K562 (cell line): ENCODE results near the gene DEPDC4. TPM values are rescaled to one million over a fixed set of nuclear protein-coding genes. Genes with fewer than 3 reads are reported as not detected.

Experiments
- ATAC-seq: fragments of 200-7000 bp; cut with Tn5 transposase; 3 replicates; pipeline ENCODE4 v1.9.1; 2020; ENCODE audit warnings: moderate library complexity
- BruUV-seq: library from RNA; stranded (reverse); fragments of 400-500 nt; replicated peaks from 2 replicates; lab custom pipeline; 2021; lab: Mats Ljungman, UMichigan
- CTCF ChIA-PET: fragments of 300-600 bp; formaldehyde crosslinking; extraction: SDS; loops from one replicate; lab custom pipeline; 2021; ENCODE audit warnings: low intra/inter-chr PET ratio; lab: Yijun Ruan, JAX
- POLR2A ChIA-PET: fragments of 300-600, 350-650 bp; sonication (Branson Sonifier 250); formaldehyde crosslinking; extraction: SDS; loops from one replicate; lab custom pipeline; 2021; ENCODE audit warnings: antibody characterized with exemption, inconsistent platforms; lab: Yijun Ruan, JAX
- DNase-seq, 4 experiments: peaks; one replicate each; pipeline versions ENCODE4 v3.0.0 to v3.0.0-alpha.2; 2011 to 2018; ENCODE audit warnings: low spot score in 3 of 4, mixed read lengths in 3 of 4; ENCODE audit errors: extremely low read depth in 1 of 4
- FAIRE-seq: peaks from 2 replicates; lab custom pipeline; 2011; peaks lifted over from hg19 to GRCh38; lab: Jason Lieb, UNC
- H2AFZ ChIP-seq: 2 replicates; pipeline ENCODE4 v1.6.0; 2011; ENCODE audit warnings: low read depth, low read length, control low read depth, inconsistent platforms
- H3K27ac ChIP-seq: fragments of 200-600 bp; 3 replicates; pipeline ENCODE4 v1.8.0; 2011; ENCODE audit warnings: low read depth, mild to moderate bottlenecking, control low read depth, inconsistent platforms, low read length, moderate library complexity, mixed read lengths; ENCODE audit errors: extremely low read depth
- H3K27me3 ChIP-seq, 2 experiments: fragments of 300-600 bp in 1 of 2; 2 replicates in 1 of 2; 3 replicates in 1 of 2; pipeline versions ENCODE4 v1.6.0 to v1.8.0; 2011; ENCODE audit warnings: inconsistent platforms in 2 of 2, low read length in 2 of 2, mild to moderate bottlenecking in 1 of 2, mixed read lengths in 1 of 2, moderate library complexity in 1 of 2; ENCODE audit not compliant: control insufficient read depth in 2 of 2, insufficient read depth in 2 of 2
- H3K36me3 ChIP-seq: fragments of 300-600 bp; 3 replicates; pipeline ENCODE4 v1.8.0; 2011; ENCODE audit warnings: mild to moderate bottlenecking, low read length, inconsistent platforms; ENCODE audit not compliant: control insufficient read depth, insufficient read depth
- H3K4me1 ChIP-seq, 2 experiments: fragments of 200-600 bp in 1 of 2; replicated peaks in 1 of 2; 2 replicates in 1 of 2; 3 replicates in 1 of 2; pipeline versions ENCODE4 v1.5.1 to v1.8.0; 2011; ENCODE audit warnings: inconsistent platforms in 2 of 2, low read length in 2 of 2, mild to moderate bottlenecking in 1 of 2, mixed read lengths in 1 of 2, moderate library complexity in 1 of 2; ENCODE audit not compliant: control insufficient read depth in 2 of 2, insufficient read depth in 2 of 2
- H3K4me2 ChIP-seq: 2 replicates; pipeline ENCODE4 v1.6.1; 2011; ENCODE audit warnings: low read length, control low read depth, inconsistent platforms, mixed read lengths; ENCODE audit not compliant: insufficient read depth
- H3K4me3 ChIP-seq: fragments of 200-600 bp; sonication (generic), shearing (Covaris generic); 2 replicates; pipeline ENCODE4 v1.5.1; 2016; ENCODE audit warnings: control low read depth, inconsistent platforms
- H3K79me2 ChIP-seq: fragments of 200-600 bp; 3 replicates; pipeline ENCODE4 v1.8.0; 2011; ENCODE audit warnings: low read length, inconsistent platforms; ENCODE audit not compliant: control insufficient read depth, insufficient read depth
- H3K9ac ChIP-seq, 2 experiments: 2 replicates each; pipeline versions ENCODE4 v1.6.0 to v1.6.1; 2011; ENCODE audit warnings: low read depth in 2 of 2, low read length in 2 of 2, control low read depth in 1 of 2, inconsistent platforms in 1 of 2, mild to moderate bottlenecking in 1 of 2, mixed read lengths in 1 of 2; ENCODE audit not compliant: insufficient read depth in 1 of 2
- H3K9me1 ChIP-seq: one replicate; pipeline ENCODE4 v1.6.0; 2011; ENCODE audit warnings: inconsistent platforms, mild to moderate bottlenecking, low read length, moderate library complexity; ENCODE audit not compliant: control insufficient read depth, insufficient read depth
- H3K9me3 ChIP-seq: replicated peaks from 2 replicates; pipeline ENCODE4 v1.5.1; 2011; ENCODE audit warnings: low read depth, low read length, inconsistent platforms; ENCODE audit not compliant: control insufficient read depth, insufficient read depth
- H4K20me1 ChIP-seq: replicated peaks from 2 replicates; pipeline ENCODE4 v1.6.1; 2011; ENCODE audit warnings: low read length, inconsistent platforms, mixed read lengths; ENCODE audit not compliant: control insufficient read depth, insufficient read depth
- ARHGAP35 ChIP-seq: fragments of 450-650 bp; IDR thresholded peaks from 2 replicates; pipeline ENCODE4 v1.6.1; 2018; ENCODE audit not compliant: partially characterized antibody
- FOXK2 ChIP-seq, 2 experiments: fragments of 450-650 bp; IDR thresholded peaks in 1 of 2; conservative IDR thresholded peaks in 1 of 2; 2 replicates each; pipeline ENCODE4 v1.6.1; 2016; ENCODE audit warnings: low read depth in 2 of 2, mild to moderate bottlenecking in 1 of 2
- HDGF ChIP-seq: fragments of 450-650 bp; IDR thresholded peaks from 2 replicates; pipeline ENCODE4 v1.6.1; 2016
- ILF3 ChIP-seq: fragments of 450-650 bp; IDR thresholded peaks from 2 replicates; pipeline ENCODE4 v1.6.1; 2018; ENCODE audit warnings: antibody characterized with exemption, mild to moderate bottlenecking, moderate library complexity, borderline replicate concordance
- LARP7 ChIP-seq: fragments of 450-650 bp; IDR thresholded peaks from 2 replicates; pipeline ENCODE4 v1.6.1; 2016
- LEF1 ChIP-seq: fragments of 450-650 bp; IDR thresholded peaks from 2 replicates; pipeline ENCODE4 v1.6.1; 2016; ENCODE audit warnings: mild to moderate bottlenecking
- MAFG ChIP-seq: fragments of 450-650 bp; conservative IDR thresholded peaks from 2 replicates; pipeline ENCODE4 v1.6.1; 2016; ENCODE audit warnings: missing genetic modification characterization, missing compliant biosample characterization
- MYC ChIP-seq, 2 experiments: fragments of 250-450 bp in 1 of 2; sonication (Bioruptor Pico) in 1 of 2; IDR thresholded peaks; 2 replicates each; pipeline versions ENCODE4 v1.5.1 to v1.6.1; 2012 to 2021; ENCODE audit warnings: low read depth in 2 of 2, borderline replicate concordance in 1 of 2, improper control_type of control experiment in 1 of 2, low read length in 1 of 2, mild to moderate bottlenecking in 1 of 2, moderate library complexity in 1 of 2
- RBM22 ChIP-seq: fragments of 200-400 bp; formaldehyde crosslinking; IDR thresholded peaks from 2 replicates; pipeline ENCODE4 v1.6.1; 2018; ENCODE audit warnings: low read length, low read depth; ENCODE audit not compliant: poor library complexity, severe bottlenecking
- RBM25 ChIP-seq: fragments of 200-400 bp; formaldehyde crosslinking; IDR thresholded peaks from 2 replicates; pipeline ENCODE4 v1.6.1; 2018; ENCODE audit warnings: low read length, low read depth, moderate library complexity; ENCODE audit not compliant: severe bottlenecking
- THRAP3 ChIP-seq: fragments of 450-650 bp; IDR thresholded peaks from 2 replicates; pipeline ENCODE4 v1.6.1; 2016; ENCODE audit warnings: mild to moderate bottlenecking, inconsistent platforms, borderline replicate concordance
- ZNF134 ChIP-seq: fragments of 250-450 bp; sonication (Bioruptor Pico); conservative IDR thresholded peaks from 2 replicates; pipeline ENCODE4 v1.4.0; 2020
- ZNF3 ChIP-seq: fragments of 250-450 bp; sonication (Bioruptor Pico); IDR thresholded peaks from 2 replicates; pipeline ENCODE4 v1.5.0; 2021; ENCODE audit warnings: mild to moderate bottlenecking, moderate library complexity
- WGBS: fragments of 100-300 bp; shearing (Covaris generic); methylation state at CpG from one replicate; pipeline ENCODE4 v1.1.6; 2016; ENCODE audit warnings: low coverage, mixed read lengths; ENCODE audit not compliant: insufficient coverage; ENCODE audit errors: missing lambda C conversion rate; 5-methylcytosine and 5-hydroxymethylcytosine counted together
- in situ Hi-C: fragments of 300-500 bp; cut with MboI; formaldehyde crosslinking; loops from 4 replicates; pipeline ENCODE4 v1.15.0; 2018; ENCODE audit warnings: inconsistent platforms, mixed read lengths
- intact Hi-C: fragments of 100-400 bp; cut with micrococcal nuclease; formaldehyde crosslinking; loops from 2 replicates; pipeline ENCODE4 v1.14.2; 2022
- polyA plus RNA-seq, 8 experiments: library from polyadenylated mRNA; depleted of rRNA in 4 of 8; stranded (reverse) in 5 of 8; unstranded in 3 of 8; fragments of >200 nt; fragmentation: Nextera tagmentation in 2 of 8; fragmentation: Illumina TruSeq in 1 of 8; extraction: Ambion mirVana in 2 of 8; extraction: Trizol in 1 of 8; gene quantifications; 2 replicates each; pipeline versions ENCODE4 v1.2.1 to v1.2.3, GENCODE V29; 2011 to 2014; ENCODE audit warnings: inconsistent platforms in 1 of 8, missing spikeins in 1 of 8
- total RNA-seq, 7 experiments: library from RNA; depleted of rRNA in 6 of 7; stranded (reverse); fragments of >200 nt in 6 of 7; fragmentation: Illumina TruSeq in 2 of 7; extraction: Trizol in 2 of 7; gene quantifications; 2 replicates each; pipeline versions ENCODE4 v1.2.1 to v1.2.3, GENCODE V29; 2011 to 2021; ENCODE audit warnings: low replicate concordance in 1 of 7
- TF ChIP-seq, protein P1 (sequence below): fragments of 250-450 bp; sonication (Bioruptor Pico); IDR thresholded peaks from 2 replicates; pipeline ENCODE4 v1.6.1; 2021; ENCODE audit warnings: mild to moderate bottlenecking
- TF ChIP-seq, protein P2 (sequence below): fragments of 450-650 bp; IDR thresholded peaks from 2 replicates; pipeline ENCODE4 v1.6.1; 2016; ENCODE audit warnings: missing biosample characterization, missing genetic modification characterization

Gene DEPDC4
- total and polyA plus RNA-seq, 9 of the 15 experiments (the other 6 are each of a cell fraction or from before 2014, with no cell fraction given), result 3.6 to 13.2 (median 7.4) TPM

GRCh38 chr12:100197486-100197885, 69.4 kb downstream of the DEPDC4 start:
- peaks cover 0 to 26% of the 10 kb centered on the region in 2 experiments; a peak in 2 of 5 replicates for H3K4me1 ChIP-seq
- H3K36me3 ChIP-seq, result no peaks in the 10 kb centered on the region; the same call in 2 of the 3 replicates
- no peak overlapping the region for H3K27ac ChIP-seq
- in situ Hi-C loops, result no loop called here
- BruUV-seq, result no TSS peak
- H3K9me3 ChIP-seq, result no peaks in the 10 kb centered on the region
- no peaks in the 10 kb centered on the region for H3K27me3 ChIP-seq
- POLR2A ChIA-PET, result interaction anchor here (0.6 to 0.8 kb wide), 4 partner anchors 15 to 36 kb away, joined by 3 read pairs; no protein-coding TSS in a partner anchor
- FAIRE-seq, result no peak
- no peaks in the 10 kb centered on the region for H4K20me1 ChIP-seq
- no peak for DNase-seq
- no peak overlapping the region for H2AFZ ChIP-seq
- TF ChIP-seq, protein P1, sequence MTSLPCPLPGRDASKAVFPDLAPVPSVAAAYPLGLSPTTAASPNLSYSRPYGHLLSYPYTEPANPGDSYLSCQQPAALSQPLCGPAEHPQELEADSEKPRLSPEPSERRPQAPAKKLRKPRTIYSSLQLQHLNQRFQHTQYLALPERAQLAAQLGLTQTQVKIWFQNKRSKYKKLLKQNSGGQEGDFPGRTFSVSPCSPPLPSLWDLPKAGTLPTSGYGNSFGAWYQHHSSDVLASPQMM (CRISPR knock-in tag), result no peak
- no peak for TF ChIP-seq HDGF
- no peak for TF ChIP-seq MAFG (tag)
- TF ChIP-seq LEF1, result no peak
- TF ChIP-seq FOXK2 (conservative IDR thresholded peaks at IDR 0.05 in 1 of 2, IDR thresholded peaks at IDR 0.05 in 1 of 2; ENCODE audit: low read depth in 2 of 2), result no peak
- no peak for TF ChIP-seq ILF3
- TF ChIP-seq RBM25, result no peak
- no peak for TF ChIP-seq RBM22
- TF ChIP-seq MYC (IDR thresholded peaks at IDR 0.05; ENCODE audit: low read depth, low read length), result no peak
- no peak for TF ChIP-seq MYC (CRISPR knock-in tag; IDR thresholded peaks at IDR 0.05; ENCODE audit: borderline replicate concordance, low read depth)
- no peak for TF ChIP-seq THRAP3
- no peak for TF ChIP-seq LARP7
- no peak for TF ChIP-seq ARHGAP35
- TF ChIP-seq, protein P2, sequence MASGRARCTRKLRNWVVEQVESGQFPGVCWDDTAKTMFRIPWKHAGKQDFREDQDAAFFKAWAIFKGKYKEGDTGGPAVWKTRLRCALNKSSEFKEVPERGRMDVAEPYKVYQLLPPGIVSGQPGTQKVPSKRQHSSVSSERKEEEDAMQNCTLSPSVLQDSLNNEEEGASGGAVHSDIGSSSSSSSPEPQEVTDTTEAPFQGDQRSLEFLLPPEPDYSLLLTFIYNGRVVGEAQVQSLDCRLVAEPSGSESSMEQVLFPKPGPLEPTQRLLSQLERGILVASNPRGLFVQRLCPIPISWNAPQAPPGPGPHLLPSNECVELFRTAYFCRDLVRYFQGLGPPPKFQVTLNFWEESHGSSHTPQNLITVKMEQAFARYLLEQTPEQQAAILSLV, result no peak
- TF ChIP-seq ZNF3 (CRISPR knock-in tag), result no peak
- no peak for TF ChIP-seq ZNF134
- TF ChIP-seq, all 486 proteins: peak for 0
- no peaks in the 10 kb centered on the region for H3K9me1 ChIP-seq
- H3K4me3 ChIP-seq, result no peak overlapping the region
- intact Hi-C loops, result no loop called here
- no peak for ATAC-seq
- no peak overlapping the region for H3K4me2 ChIP-seq
- peaks cover 27% of the 10 kb centered on the region for H3K79me2 ChIP-seq
- WGBS, result 86% methylated on average over 4 of the region's 4 CpGs
- CTCF ChIA-PET, result no interaction called here
- H3K9ac ChIP-seq, result no peak overlapping the region
